ENCODE data around the gene HDDC2. TPM values are rescaled to one million over a fixed set of nuclear protein-coding genes. Genes with fewer than 3 reads are reported as not detected.

The HDDC2 gene
- total RNA-seq, 1 experiment from 2014 or later = 149 TPM

GRCh38 chr6:125271486-125272159 is 30.1 kb downstream of the HDDC2 start:
- no peak for DNase-seq (ENCODE audit: low read depth)

DNA sequence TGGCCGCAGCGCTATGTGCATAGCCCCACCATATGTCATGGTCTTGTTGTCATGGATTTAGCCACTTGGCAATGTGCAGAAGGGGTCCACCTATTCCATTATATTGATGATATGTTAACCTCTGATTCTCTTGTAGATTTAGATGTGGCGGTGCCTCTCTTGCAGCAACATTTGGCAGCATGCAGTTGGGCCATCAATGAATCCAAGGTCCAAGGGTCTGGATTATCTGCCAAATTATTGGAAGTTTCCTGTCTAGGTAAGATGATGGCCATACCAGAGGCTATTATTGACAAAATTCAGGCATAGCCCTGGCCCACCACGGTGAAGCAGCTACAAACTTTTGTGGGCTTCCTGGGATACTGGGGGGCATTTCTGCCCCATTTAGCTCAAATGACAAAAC is 31.4 kb downstream of the HDDC2 start:
- DNase-seq (ENCODE audit: low read depth) = no peak

DNA sequence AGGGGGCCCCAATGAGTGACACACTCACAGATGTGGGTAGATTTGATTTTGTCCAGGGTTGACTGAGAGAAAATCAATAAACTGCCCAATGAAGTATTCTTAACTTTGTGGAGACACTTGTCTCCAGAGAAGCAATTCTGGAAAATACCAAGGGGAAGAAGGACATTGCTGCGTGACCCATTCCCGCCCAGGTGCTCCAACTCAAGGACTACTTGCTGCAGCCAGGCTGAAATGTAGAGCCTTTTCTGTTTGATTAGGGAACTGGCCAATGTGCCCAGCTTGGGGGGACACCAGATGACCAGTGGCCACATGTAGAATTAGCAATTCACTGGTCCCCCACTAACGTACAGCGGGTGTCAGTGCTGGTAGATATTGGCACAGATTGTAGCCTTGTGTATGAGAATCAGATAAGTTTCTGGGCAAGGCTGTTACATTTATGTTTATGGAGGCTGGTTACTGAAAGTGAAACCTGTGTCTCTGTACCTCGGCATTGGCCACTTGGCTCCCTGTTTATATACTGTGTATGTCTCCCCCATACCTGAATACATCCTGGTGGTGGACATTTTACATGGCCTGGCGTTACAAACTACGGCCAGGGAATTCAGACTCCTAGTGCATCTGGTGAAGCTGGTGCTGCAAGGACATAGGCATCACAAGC is 32.3 kb downstream of the HDDC2 start:
- no peak for DNase-seq (ENCODE audit: low read depth)

DNA sequence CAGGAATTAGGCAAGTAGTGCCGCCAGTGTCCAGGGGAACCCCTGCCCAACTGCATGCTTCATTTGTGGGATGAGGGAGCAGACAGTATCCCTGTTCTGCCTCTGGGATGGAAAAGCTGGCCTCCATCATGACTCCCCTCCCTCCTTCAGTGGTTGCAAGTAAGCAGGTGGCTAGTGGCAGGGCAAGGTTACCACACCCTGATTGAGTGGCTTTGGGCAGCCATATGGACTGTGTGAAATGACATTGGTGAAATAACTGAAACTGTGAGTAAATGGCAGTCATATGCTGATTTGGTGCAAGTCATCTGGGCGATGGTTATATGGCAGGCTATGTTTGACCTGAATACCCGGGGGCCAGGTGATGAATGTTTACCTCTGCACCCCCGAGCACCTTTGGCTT is 33.0 kb downstream of the HDDC2 start:
- no peak for DNase-seq (ENCODE audit: low read depth)

DNA sequence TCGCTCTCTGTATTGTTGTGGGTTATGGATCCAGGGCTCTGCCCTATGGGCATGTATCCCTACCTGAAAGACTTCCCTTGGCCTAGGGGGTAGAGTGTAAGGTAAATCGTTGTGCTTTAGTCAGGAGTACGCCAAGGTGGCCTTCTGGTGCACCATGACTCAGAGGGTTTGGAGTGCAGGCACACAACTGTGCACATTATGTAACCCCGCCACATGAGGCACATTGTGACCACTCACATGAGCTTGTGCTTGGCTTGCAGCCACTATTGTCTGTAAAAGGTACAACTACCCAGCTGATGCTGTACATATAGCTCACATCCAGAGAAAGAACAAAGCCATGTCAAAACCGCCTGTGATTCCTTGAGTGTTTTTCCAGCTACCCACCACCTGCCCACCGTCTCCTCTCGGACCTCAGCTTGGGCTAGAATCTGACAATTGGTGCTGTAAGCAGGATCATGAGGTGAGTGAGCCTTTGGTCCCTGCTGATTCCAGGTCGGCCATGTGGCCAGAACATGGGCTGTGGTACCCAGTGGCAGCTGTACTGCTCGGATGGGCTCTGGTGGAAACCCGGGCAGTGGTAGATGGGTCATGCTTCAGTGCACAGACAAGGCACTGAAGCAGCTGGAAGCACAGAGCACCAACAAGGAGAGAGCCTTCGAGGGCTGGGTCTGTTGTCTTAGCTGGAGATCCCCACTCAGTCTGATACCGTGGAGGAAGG is 33.8 kb downstream of the HDDC2 start:
- peak; percentile 18 for DNase-seq (ENCODE audit: low read depth)

DNA sequence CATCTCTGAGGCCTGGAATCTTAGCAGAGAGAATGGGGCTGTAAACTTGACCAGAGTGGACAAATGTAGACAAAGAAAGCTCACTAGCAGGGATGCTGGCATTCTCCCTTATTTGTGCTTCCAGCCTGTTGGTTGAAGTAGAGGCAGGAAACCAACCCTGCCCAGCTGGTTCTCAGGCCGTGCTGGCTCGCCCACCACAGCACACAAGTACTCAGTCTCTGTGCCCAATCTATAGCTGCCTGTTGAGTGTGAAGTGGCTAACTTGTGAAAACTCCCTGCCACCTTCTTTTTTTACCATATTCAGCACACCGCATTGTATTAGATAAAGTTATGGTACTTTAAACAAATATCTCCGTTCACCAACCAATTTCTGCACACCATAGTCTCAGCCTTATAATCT is 37.3 kb downstream of the HDDC2 start:
- no peak for DNase-seq (ENCODE audit: low read depth)

GRCh38 chr6:125262016-125263013 is 39.5 kb downstream of the HDDC2 start:
- no peak for DNase-seq (ENCODE audit: low read depth)

- DNase-seq (ENCODE audit: low read depth) = no peak
Measured at GRCh38 chr6:125259354-125259736, 42.4 kb downstream of the HDDC2 start.

- no peak for DNase-seq (ENCODE audit: low read depth)
Measured at GRCh38 chr6:125258651-125259353, 43.0 kb downstream of the HDDC2 start.

DNA sequence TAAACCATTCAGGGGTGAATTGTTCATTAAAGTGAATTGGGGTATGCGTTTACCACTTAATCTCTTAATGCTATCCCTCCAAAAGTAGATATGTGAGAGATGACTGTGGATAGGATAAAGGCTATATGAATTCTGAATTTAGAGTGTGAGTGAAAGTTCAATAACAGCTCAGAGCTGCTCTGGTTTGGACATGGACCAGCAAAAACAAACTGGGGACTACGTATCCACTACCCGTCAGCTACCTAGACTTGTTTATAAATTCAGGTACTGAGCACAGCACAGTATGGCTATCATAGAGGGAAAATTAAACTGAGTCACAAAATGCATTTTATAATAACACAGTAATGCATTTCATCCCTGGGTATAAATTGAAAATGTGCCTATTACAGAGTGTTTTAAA is 44.4 kb downstream of the HDDC2 start:
- no peak for DNase-seq (ENCODE audit: low read depth)

DNA sequence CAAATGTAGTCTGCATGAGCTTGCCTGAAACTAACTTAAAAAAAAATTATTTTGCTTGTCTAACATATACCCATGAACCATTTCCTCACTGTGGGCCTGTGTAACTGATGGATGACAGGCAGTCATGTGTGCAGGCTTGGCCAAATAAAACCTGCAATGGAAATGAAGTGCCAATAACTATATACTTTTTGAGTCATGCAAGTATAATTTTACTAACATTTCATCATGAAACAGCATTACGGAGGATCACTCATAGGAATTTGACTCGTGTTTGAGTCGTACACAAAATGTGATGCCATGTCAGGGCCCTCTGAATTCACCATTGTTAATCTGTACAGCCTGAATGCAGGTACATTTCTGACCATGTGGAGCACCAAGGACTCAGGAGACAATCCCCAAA is 46.6 kb downstream of the HDDC2 start:
- no peak for DNase-seq (ENCODE audit: low read depth)

DNA sequence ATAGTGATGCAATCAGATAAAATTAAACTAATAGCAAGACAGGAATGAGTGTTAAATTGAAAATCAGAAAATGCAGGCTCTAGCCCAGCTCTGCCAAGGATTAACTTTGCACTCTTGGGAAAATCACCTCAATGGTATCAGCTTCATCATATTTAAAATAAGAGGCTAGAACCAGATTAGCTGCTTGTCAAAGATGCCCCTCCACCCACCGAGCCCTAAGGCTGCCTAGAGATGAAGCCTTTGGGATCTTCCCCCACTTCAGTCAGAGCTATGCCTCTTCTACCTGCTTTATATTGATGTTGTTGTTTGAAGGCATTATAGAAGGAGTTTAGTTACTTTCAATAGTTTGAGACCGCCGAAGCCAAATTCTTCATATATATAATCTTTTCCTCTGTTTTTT is 47.4 kb downstream of the HDDC2 start:
- DNase-seq (ENCODE audit: low read depth) = no peak

GRCh38 chr6:125253881-125254280 is 47.9 kb downstream of the HDDC2 start:
- DNase-seq (ENCODE audit: low read depth) = no peak

DNA sequence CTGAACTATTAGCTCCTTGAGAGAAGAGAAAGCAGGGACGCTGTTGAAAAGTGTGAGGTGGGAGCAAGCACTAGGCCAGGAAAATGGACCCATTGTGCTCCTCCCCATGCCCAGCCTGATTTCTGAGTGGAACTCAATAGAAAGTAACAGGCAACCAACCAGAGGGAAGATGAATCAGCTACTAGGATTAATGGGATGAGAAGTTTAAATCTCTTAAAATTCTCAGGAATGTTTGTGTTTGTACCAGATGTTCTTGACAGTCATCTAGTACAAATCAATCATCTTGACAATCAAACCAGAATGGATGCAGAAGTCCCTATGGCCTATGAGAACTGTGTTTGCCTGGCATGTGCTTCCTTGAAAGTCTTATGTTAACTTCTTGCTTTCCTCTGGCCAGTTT is 48.9 kb downstream of the HDDC2 start:
- no peak for DNase-seq (ENCODE audit: low read depth)

GRCh38 chr6:125251516-125252220 is 50.1 kb downstream of the HDDC2 start:
- no peak for DNase-seq (ENCODE audit: low read depth)

DNA sequence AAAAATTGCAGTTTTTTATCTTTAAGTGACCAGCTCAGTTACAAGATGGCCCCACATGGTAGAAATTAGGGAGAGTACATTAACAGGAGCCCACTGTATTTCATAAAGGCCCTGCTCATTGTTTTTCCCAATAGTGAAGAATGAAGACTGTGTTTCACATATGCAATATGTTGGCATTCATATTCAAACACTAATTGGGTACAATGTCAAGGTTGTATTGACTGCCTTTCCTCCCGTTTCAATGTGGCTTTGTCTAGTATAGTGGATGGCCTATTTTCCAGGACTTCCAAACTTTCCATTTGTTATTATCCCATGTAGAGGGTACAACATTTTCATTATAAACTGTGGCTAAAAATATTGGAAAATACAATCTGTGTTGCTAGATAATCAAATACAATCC is 51.3 kb downstream of the HDDC2 start:
- no peak for DNase-seq (ENCODE audit: low read depth)

DNA sequence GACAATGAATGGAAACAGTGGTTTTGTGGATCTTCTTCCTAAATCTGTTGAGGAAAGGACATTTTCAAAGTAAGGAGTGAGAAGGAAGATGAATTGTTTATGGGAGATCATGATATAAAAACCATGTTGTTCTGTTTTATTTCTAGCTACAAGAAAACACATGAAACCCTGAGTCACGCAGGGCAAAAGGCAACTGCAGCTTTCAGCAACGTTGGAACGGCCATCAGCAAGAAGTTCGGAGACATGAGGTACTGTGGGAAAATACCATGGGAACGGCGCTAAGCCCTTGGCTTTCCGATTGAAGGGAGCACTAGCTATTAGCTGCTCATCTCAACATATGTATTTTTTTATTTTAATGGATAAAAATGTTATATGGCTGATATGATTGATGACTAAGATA is 53.6 kb downstream of the HDDC2 start:
- no peak for DNase-seq (ENCODE audit: low read depth)

- DNase-seq (ENCODE audit: low read depth) = no peak
Measured at GRCh38 chr6:125246566-125246965, 55.2 kb downstream of the HDDC2 start.

DNA sequence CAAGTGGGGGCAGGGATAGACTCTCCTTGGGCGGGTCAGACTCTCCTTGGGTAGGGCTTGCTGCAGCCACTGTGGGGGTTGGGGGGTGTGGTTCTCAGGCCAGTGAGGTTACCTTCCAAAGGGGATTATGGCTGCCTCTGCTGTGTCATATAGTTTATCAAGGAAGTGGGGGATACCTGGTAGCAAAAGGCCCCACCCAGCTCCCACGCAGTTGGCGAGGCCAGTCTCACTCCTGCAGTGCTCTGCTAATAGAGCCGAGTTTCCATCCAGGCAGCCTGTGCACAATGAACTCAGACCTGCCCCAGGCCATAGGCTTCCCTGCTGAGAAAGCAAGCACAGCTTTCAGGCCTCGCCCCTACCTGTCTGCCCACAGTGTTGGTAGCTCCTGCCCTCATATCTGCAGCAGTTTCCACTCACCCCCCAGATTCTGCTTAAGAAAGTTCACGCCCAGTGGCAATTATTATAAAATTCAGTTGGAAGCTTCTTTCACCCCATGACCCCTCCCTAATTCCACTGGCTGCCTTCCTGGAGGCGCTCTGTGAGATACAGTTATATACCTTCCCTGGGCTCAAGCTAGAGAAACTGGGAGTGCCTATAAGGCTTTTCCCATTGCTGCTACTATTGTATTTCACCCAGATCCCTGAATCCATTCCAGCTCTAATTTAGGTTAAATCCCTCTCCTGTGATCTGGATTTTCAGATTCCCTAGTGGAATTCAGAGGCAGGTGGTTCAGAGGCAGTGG is 56.1 kb downstream of the HDDC2 start:
- no peak for DNase-seq (ENCODE audit: low read depth)
